Mesendoderm (in vitro differentiated cells): ENCODE data around the gene ZNF611.
"Not testable (repeated sequence)": the region's sequence is repeated elsewhere in the genome, so short reads cannot be mapped to it uniquely, and the experiment has no call there.

Source experiments
- DNase-seq: peaks from one replicate; pipeline ENCODE4 v3.0.0; 2013
- H2AK5ac ChIP-seq: 2 replicates; pipeline ENCODE4 v1.6.1; 2013; ENCODE audit warnings: low read length, inconsistent platforms
- H2BK120ac ChIP-seq: 2 replicates; pipeline ENCODE4 v1.6.1; 2013; ENCODE audit warnings: low read depth, mild to moderate bottlenecking, low read length, moderate library complexity, mixed read lengths
- H2BK15ac ChIP-seq: replicated peaks from 2 replicates; pipeline ENCODE4 v1.6.1; 2013; ENCODE audit warnings: low read depth, mild to moderate bottlenecking, moderate library complexity
- H2BK5ac ChIP-seq: 2 replicates; pipeline ENCODE4 v1.6.1; 2013; ENCODE audit warnings: low read length, inconsistent platforms
- H3K18ac ChIP-seq: 2 replicates; pipeline ENCODE4 v1.6.1; 2013; ENCODE audit warnings: mild to moderate bottlenecking, low read length, mixed read lengths
- H3K23ac ChIP-seq: one replicate; pipeline ENCODE4 v1.6.1; 2013; ENCODE audit warnings: low read length
- H3K27ac ChIP-seq: 2 replicates; pipeline ENCODE4 v1.5.1; 2013; ENCODE audit warnings: low read depth, mild to moderate bottlenecking, inconsistent platforms, low read length, moderate library complexity
- H3K27me3 ChIP-seq: 2 replicates; pipeline ENCODE4 v1.6.1; 2013; ENCODE audit warnings: low read length, control low read depth, mild to moderate bottlenecking, inconsistent platforms; ENCODE audit not compliant: insufficient read depth, poor library complexity
- H3K36me3 ChIP-seq: 2 replicates; pipeline ENCODE4 v1.6.1; 2013; ENCODE audit warnings: low read length, inconsistent platforms; ENCODE audit not compliant: control insufficient read depth, insufficient read depth
- H3K4ac ChIP-seq: one replicate; pipeline ENCODE4 v1.6.1; 2013; ENCODE audit warnings: low read depth, mild to moderate bottlenecking, low read length, moderate library complexity
- H3K4me1 ChIP-seq: 2 replicates; pipeline ENCODE4 v1.6.1; 2013; ENCODE audit warnings: low read depth, low read length, inconsistent platforms; ENCODE audit not compliant: control insufficient read depth
- H3K4me2 ChIP-seq: 2 replicates; pipeline ENCODE4 v1.6.1; 2013; ENCODE audit warnings: low read length
- H3K4me3 ChIP-seq: 2 replicates; pipeline ENCODE4 v1.5.1; 2013; ENCODE audit warnings: mild to moderate bottlenecking, low read length
- H3K56ac ChIP-seq: one replicate; pipeline ENCODE4 v1.6.1; 2013; ENCODE audit warnings: low read length
- H3K79me1 ChIP-seq: 2 replicates; pipeline ENCODE4 v1.6.1; 2013; ENCODE audit warnings: low read length, inconsistent platforms
- H3K79me2 ChIP-seq: 2 replicates; pipeline ENCODE4 v1.6.1; 2013; ENCODE audit warnings: mild to moderate bottlenecking, low read length; ENCODE audit not compliant: control insufficient read depth, insufficient read depth
- H3K9ac ChIP-seq: 2 replicates; pipeline ENCODE4 v1.6.1; 2013; ENCODE audit warnings: low read length, inconsistent platforms
- H4K5ac ChIP-seq: one replicate; pipeline ENCODE4 v1.6.1; 2013; ENCODE audit warnings: low read length
- H4K8ac ChIP-seq: one replicate; pipeline ENCODE4 v1.6.1; 2013; ENCODE audit warnings: low read depth, mild to moderate bottlenecking, control low read depth, low read length, moderate library complexity
- WGBS: extraction: QIAGEN DNeasy Blood & Tissue Kit; methylation state at CpG from one replicate; pipeline ENCODE4 v1.1.7; 2013; ENCODE audit warnings: low lambda C conversion rate, missing lambda C conversion rate; ENCODE audit not compliant: insufficient coverage; ENCODE audit errors: extremely low coverage; 5-methylcytosine and 5-hydroxymethylcytosine counted together

Gene ZNF611

GRCh38 chr19:52688925-52689796 is 45.7 kb downstream of the ZNF611 start:
- not testable (repeated sequence) for H3K27me3 ChIP-seq, H2BK15ac ChIP-seq, H4K8ac ChIP-seq, H3K79me2 ChIP-seq, H3K36me3 ChIP-seq, H3K23ac ChIP-seq, H3K4me1 ChIP-seq, H2AK5ac ChIP-seq, H4K5ac ChIP-seq, DNase-seq, H2BK5ac ChIP-seq, H3K4me3 ChIP-seq, H3K79me1 ChIP-seq, H2BK120ac ChIP-seq, H3K27ac ChIP-seq, H3K4ac ChIP-seq
- H3K56ac ChIP-seq, result peak overlapping the region; percentile 96
- 100% methylated on average over 1 of the region's 6 CpGs for WGBS
- peak overlapping the region; percentile 97 for H3K9ac ChIP-seq
- H3K4me2 ChIP-seq, result peak overlapping the region; percentile 10
- H3K18ac ChIP-seq, result peak overlapping the region; percentile 52

DNA sequence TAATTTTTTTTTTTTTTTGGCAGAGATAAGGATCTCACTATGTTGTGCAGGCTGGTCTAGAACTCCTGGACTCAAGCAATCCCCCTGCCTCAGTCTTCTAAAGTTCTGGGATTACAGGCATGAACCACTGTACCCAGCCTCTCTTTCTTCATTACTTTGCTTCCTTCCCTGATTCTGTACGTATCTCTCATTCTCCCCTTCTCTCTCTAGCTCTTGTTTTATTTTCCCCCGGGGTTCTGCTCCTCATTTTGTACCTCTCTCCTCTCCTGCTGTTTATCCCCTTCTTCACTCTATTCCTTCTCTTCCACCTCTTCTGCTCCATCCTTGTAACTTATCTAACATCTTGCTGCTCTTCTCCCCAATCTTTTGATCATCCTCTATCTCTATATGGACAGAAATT is 46.5 kb downstream of the ZNF611 start:
- Histone ChIP-seq H2BK15ac (no peak overlapping the region), H4K8ac (no peak overlapping the region), H4K5ac (no peak overlapping the region), H3K79me2 (peaks cover 3% of the 10 kb centered on the region), H3K9ac (no peak overlapping the region), H3K4ac (no peak overlapping the region), H3K36me3 (peaks cover 2% of the 10 kb centered on the region), H2BK120ac (no peak overlapping the region), H3K4me2 (no peak overlapping the region), H3K27ac (no peak overlapping the region), H3K79me1 (peaks cover 3% of the 10 kb centered on the region), H3K23ac (no peak overlapping the region), H3K4me3 (no peak overlapping the region), H2AK5ac (no peak overlapping the region), H2BK5ac (no peak overlapping the region), H3K27me3 (no peaks in the 10 kb centered on the region), H3K56ac (no peak overlapping the region), H3K18ac (no peak overlapping the region), H3K4me1 (no peaks in the 10 kb centered on the region)
- WGBS, result no CpG with 5 or more reads among the region's 2 CpGs
- no peak for DNase-seq

DNA sequence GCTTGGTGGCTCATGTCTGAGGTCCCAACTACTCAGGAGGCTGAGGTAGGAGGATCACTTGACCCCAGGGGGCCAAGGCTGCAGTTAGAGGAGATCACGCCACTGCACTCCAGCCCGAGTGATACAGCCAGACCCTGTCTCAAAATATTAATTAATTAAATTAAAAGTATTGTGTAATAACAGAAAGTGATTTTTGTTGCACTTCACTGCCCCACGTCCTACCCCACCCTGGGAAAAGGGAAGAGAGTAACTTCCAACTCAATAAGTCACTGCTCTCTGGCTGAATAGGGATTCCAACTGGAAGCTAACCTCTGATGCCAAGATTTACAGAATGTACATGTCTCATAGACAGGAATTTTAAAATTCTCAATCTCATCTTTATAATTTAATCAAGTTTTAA is 47.2 kb downstream of the ZNF611 start:
- Histone ChIP-seq H2BK15ac (no peak overlapping the region), H3K4ac (no peak overlapping the region), H3K79me2 (peaks cover 3% of the 10 kb centered on the region), H3K36me3 (peaks cover 2% of the 10 kb centered on the region), H3K4me2 (no peak overlapping the region), H4K5ac (no peak overlapping the region), H3K4me1 (no peaks in the 10 kb centered on the region), H3K18ac (no peak overlapping the region), H3K4me3 (no peak overlapping the region), H3K23ac (no peak overlapping the region), H3K79me1 (peaks cover 3% of the 10 kb centered on the region), H3K56ac (no peak overlapping the region), H2BK120ac (no peak overlapping the region), H2BK5ac (no peak overlapping the region), H3K27me3 (no peaks in the 10 kb centered on the region), H4K8ac (no peak overlapping the region), H2AK5ac (no peak overlapping the region), H3K27ac (no peak overlapping the region), H3K9ac (no peak overlapping the region)
- no CpG with 5 or more reads among the region's 3 CpGs for WGBS
- no peak for DNase-seq

DNA sequence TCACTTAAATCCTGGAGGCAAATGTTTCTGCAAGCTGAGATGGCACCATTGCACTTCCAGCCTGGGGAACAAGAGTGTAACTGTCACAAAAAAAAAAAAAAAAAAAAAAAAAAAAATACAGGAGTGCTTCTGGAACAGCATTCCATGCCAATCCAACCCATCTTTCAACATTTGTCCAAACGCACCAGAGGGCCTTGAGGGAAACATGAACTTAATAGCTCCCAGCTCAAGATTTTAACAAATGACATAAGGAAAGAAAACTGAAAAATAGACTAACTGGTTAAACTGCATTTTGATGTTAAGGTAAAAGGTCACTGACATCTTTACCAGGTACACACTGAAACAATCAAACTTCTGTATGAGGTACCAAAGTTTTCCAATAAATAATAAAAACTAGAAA is 49.0 kb downstream of the ZNF611 start:
- peaks cover 2% of the 10 kb centered on the region for H3K36me3 ChIP-seq
- H2BK15ac ChIP-seq, result no peak overlapping the region
- no peak overlapping the region for H3K27ac ChIP-seq
- H4K8ac ChIP-seq, result no peak overlapping the region
- no peak overlapping the region for H3K4me3 ChIP-seq
- H3K56ac ChIP-seq, result no peak overlapping the region
- no peak overlapping the region for H2BK120ac ChIP-seq
- no peaks in the 10 kb centered on the region for H3K27me3 ChIP-seq
- peaks cover 3% of the 10 kb centered on the region for H3K79me1 ChIP-seq
- no peak overlapping the region for H2BK5ac ChIP-seq
- no peak overlapping the region for H3K9ac ChIP-seq
- H3K79me2 ChIP-seq, result peaks cover 3% of the 10 kb centered on the region
- no peak for DNase-seq
- no peak overlapping the region for H3K18ac ChIP-seq
- H3K4ac ChIP-seq, result no peak overlapping the region
- WGBS, result no CpG with 5 or more reads among the region's 1 CpG
- no peak overlapping the region for H3K4me2 ChIP-seq
- no peaks in the 10 kb centered on the region for H3K4me1 ChIP-seq
- H2AK5ac ChIP-seq, result no peak overlapping the region
- no peak overlapping the region for H3K23ac ChIP-seq
- H4K5ac ChIP-seq, result no peak overlapping the region

- not testable (repeated sequence) for H3K27ac ChIP-seq
Observed at GRCh38 chr19:52681216-52681615, 53.6 kb downstream of the ZNF611 start.

GRCh38 chr19:52679598-52679997 is 55.2 kb downstream of the ZNF611 start:
- H3K4me3 ChIP-seq, result no peak overlapping the region
- no peaks in the 10 kb centered on the region for H3K4me1 ChIP-seq
- no peak overlapping the region for H3K23ac ChIP-seq
- H2BK15ac ChIP-seq, result no peak overlapping the region
- H3K79me1 ChIP-seq, result peaks cover 9% of the 10 kb centered on the region
- no CpG with 5 or more reads among the region's 5 CpGs for WGBS
- no peak overlapping the region for H3K4me2 ChIP-seq
- no peak overlapping the region for H3K4ac ChIP-seq
- no peak overlapping the region for H4K5ac ChIP-seq
- H2BK5ac ChIP-seq, result no peak overlapping the region
- H3K18ac ChIP-seq, result no peak overlapping the region
- no peak overlapping the region for H3K56ac ChIP-seq
- peaks cover 5% of the 10 kb centered on the region for H3K79me2 ChIP-seq
- peaks cover 2% of the 10 kb centered on the region for H3K36me3 ChIP-seq
- H2AK5ac ChIP-seq, result no peak overlapping the region
- no peak overlapping the region for H4K8ac ChIP-seq
- no peak overlapping the region for H2BK120ac ChIP-seq
- no peak overlapping the region for H3K9ac ChIP-seq
- no peak overlapping the region for H3K27ac ChIP-seq
- no peaks in the 10 kb centered on the region for H3K27me3 ChIP-seq
- DNase-seq, result no peak

More at GRCh38 chr19:52681216-52681615, 53.6 kb downstream of the ZNF611 start:
- not testable (repeated sequence) for H3K4me2 ChIP-seq, H4K5ac ChIP-seq, H2BK15ac ChIP-seq, H3K56ac ChIP-seq, H2BK120ac ChIP-seq, H3K23ac ChIP-seq, H4K8ac ChIP-seq, H3K27me3 ChIP-seq, H2BK5ac ChIP-seq, H3K79me1 ChIP-seq, H3K4me1 ChIP-seq, H3K9ac ChIP-seq, H2AK5ac ChIP-seq, H3K18ac ChIP-seq, H3K4me3 ChIP-seq, H3K4ac ChIP-seq, H3K79me2 ChIP-seq, H3K36me3 ChIP-seq, DNase-seq
- WGBS, result no CpG with 5 or more reads among the region's 1 CpG
